ENCODE data around the gene NLGN3. TPM values are rescaled to one million over a fixed set of nuclear protein-coding genes. Genes with fewer than 3 reads are reported as not detected.

The NLGN3 gene
- total RNA-seq, 1 donor from 2014 or later: 3.1 TPM

GRCh38 chrX:71098302-71098701 lies 46.3 kb upstream of the NLGN3 start:
- H3K27me3 Mint-ChIP-seq (ENCODE audit: unreplicated experiment): peaks cover 1% of the 10 kb centered on the region
- peak; percentile 53 for DNase-seq
- H3K4me3 Mint-ChIP-seq (ENCODE audit: unreplicated experiment): peak overlapping the region; percentile 75
- no peaks in the 10 kb centered on the region for H3K36me3 Mint-ChIP-seq (ENCODE audit: unreplicated experiment)
- peaks cover 10% of the 10 kb centered on the region for H3K9me3 Mint-ChIP-seq (ENCODE audit: unreplicated experiment)
- H3K4me1 Mint-ChIP-seq (ENCODE audit: low read depth, unreplicated experiment): peaks cover 19% of the 10 kb centered on the region
- TF ChIP-seq, protein P1, sequence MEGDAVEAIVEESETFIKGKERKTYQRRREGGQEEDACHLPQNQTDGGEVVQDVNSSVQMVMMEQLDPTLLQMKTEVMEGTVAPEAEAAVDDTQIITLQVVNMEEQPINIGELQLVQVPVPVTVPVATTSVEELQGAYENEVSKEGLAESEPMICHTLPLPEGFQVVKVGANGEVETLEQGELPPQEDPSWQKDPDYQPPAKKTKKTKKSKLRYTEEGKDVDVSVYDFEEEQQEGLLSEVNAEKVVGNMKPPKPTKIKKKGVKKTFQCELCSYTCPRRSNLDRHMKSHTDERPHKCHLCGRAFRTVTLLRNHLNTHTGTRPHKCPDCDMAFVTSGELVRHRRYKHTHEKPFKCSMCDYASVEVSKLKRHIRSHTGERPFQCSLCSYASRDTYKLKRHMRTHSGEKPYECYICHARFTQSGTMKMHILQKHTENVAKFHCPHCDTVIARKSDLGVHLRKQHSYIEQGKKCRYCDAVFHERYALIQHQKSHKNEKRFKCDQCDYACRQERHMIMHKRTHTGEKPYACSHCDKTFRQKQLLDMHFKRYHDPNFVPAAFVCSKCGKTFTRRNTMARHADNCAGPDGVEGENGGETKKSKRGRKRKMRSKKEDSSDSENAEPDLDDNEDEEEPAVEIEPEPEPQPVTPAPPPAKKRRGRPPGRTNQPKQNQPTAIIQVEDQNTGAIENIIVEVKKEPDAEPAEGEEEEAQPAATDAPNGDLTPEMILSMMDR (IDR thresholded peaks at IDR 0.05; ENCODE audit: partially characterized antibody, unreplicated experiment): peak; percentile 45
- H3K27ac Mint-ChIP-seq (ENCODE audit: unreplicated experiment): no peak overlapping the region

GRCh38 chrX:71098951-71099506 lies 45.6 kb upstream of the NLGN3 start:
- DNase-seq: no peak
- peaks cover 11% of the 10 kb centered on the region for H3K9me3 Mint-ChIP-seq (ENCODE audit: unreplicated experiment)

DNA sequence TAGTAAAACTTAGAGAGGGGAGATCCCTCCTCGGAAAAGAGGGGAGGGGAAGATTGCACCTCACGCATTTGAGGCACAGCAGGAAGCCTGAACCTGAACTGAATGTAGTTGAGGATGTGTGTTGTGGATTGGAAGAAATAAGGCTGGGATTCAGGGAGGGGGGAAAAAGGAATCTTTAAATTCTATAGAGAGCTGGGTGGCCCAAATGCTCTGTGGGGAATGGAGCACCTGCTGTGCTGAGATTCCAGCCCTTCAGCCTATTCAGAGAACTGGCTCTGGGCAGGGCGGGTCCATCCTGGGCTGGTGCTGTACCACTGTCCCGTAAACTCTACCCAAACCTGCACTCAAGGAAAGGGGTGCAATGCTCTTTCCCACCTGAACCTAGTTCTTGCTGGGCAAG lies 44.9 kb upstream of the NLGN3 start:
- Mint-ChIP-seq H3K4me3 (ENCODE audit: unreplicated experiment) (peak overlapping the region; percentile 75), H3K27me3 (ENCODE audit: unreplicated experiment) (peaks cover 2% of the 10 kb centered on the region), H3K4me1 (ENCODE audit: low read depth, unreplicated experiment) (peaks cover 28% of the 10 kb centered on the region), H3K27ac (ENCODE audit: unreplicated experiment) (no peak overlapping the region), H3K36me3 (ENCODE audit: unreplicated experiment) (no peaks in the 10 kb centered on the region), H3K9me3 (ENCODE audit: unreplicated experiment) (peaks cover 11% of the 10 kb centered on the region)
- TF ChIP-seq, protein P1 (IDR thresholded peaks at IDR 0.05; ENCODE audit: partially characterized antibody, unreplicated experiment): no peak
- no peak for DNase-seq

More at GRCh38 chrX:71098951-71099506, 45.6 kb upstream of the NLGN3 start:
- Mint-ChIP-seq H3K27ac (ENCODE audit: unreplicated experiment) (no peak overlapping the region), H3K36me3 (ENCODE audit: unreplicated experiment) (no peaks in the 10 kb centered on the region), H3K27me3 (ENCODE audit: unreplicated experiment) (peaks cover 2% of the 10 kb centered on the region), H3K4me3 (ENCODE audit: unreplicated experiment) (peak overlapping the region; percentile 75), H3K4me1 (ENCODE audit: low read depth, unreplicated experiment) (peaks cover 21% of the 10 kb centered on the region)
- TF ChIP-seq, protein P1 (IDR thresholded peaks at IDR 0.05; ENCODE audit: partially characterized antibody, unreplicated experiment): no peak

GRCh38 chrX:71100581-71101505 lies 43.8 kb upstream of the NLGN3 start:
- H3K36me3 Mint-ChIP-seq (ENCODE audit: unreplicated experiment): no peaks in the 10 kb centered on the region
- peaks cover 9% of the 10 kb centered on the region for H3K9me3 Mint-ChIP-seq (ENCODE audit: unreplicated experiment)
- H3K27me3 Mint-ChIP-seq (ENCODE audit: unreplicated experiment): peaks cover 2% of the 10 kb centered on the region
- peaks cover 28% of the 10 kb centered on the region for H3K4me1 Mint-ChIP-seq (ENCODE audit: low read depth, unreplicated experiment)
- TF ChIP-seq, protein P1 (IDR thresholded peaks at IDR 0.05; ENCODE audit: partially characterized antibody, unreplicated experiment): no peak
- no peak overlapping the region for H3K4me3 Mint-ChIP-seq (ENCODE audit: unreplicated experiment)
- DNase-seq: no peak
- no peak overlapping the region for H3K27ac Mint-ChIP-seq (ENCODE audit: unreplicated experiment)

- H3K9me3 Mint-ChIP-seq (ENCODE audit: unreplicated experiment): peaks cover 6% of the 10 kb centered on the region
- no peak overlapping the region for H3K4me3 Mint-ChIP-seq (ENCODE audit: unreplicated experiment)
- H3K27me3 Mint-ChIP-seq (ENCODE audit: unreplicated experiment): peaks cover 2% of the 10 kb centered on the region
- DNase-seq: no peak
- TF ChIP-seq, protein P1 (IDR thresholded peaks at IDR 0.05; ENCODE audit: partially characterized antibody, unreplicated experiment): no peak
- no peaks in the 10 kb centered on the region for H3K36me3 Mint-ChIP-seq (ENCODE audit: unreplicated experiment)
- peak overlapping the region; percentile 89 for H3K27ac Mint-ChIP-seq (ENCODE audit: unreplicated experiment)
- H3K4me1 Mint-ChIP-seq (ENCODE audit: low read depth, unreplicated experiment): peaks cover 34% of the 10 kb centered on the region
Observed at GRCh38 chrX:71102292-71102691, 42.3 kb upstream of the NLGN3 start.

All from glutamatergic neuron (in vitro differentiated cells).